HG03095 (cell line): Measurements from ENCODE around the gene LITAF.

ENCODE experiments used
- ATAC-seq: cut with Tn5 transposase; IDR thresholded peaks from one replicate; pipeline ENCODE4 v1.9.1; 2021; ENCODE audit warnings: moderate library complexity; ENCODE audit not compliant: unreplicated experiment

LITAF gene

GRCh38 chr16:11497851-11498289, 88.8 kb downstream of the LITAF start:
- ATAC-seq = no peak
